Mesenchymal stem cell (in vitro differentiated cells and primary cell): ENCODE results near the gene LDLRAD3.

Experiments used
- DNase-seq: peaks from one replicate; pipeline ENCODE4 v3.0.0-alpha.2; 2013
- H2AFZ ChIP-seq: one replicate; pipeline ENCODE4 v1.6.1; 2013; ENCODE audit warnings: low read depth, mild to moderate bottlenecking, control low read depth, inconsistent platforms, low read length, moderate library complexity
- H2AK5ac ChIP-seq: 2 replicates; pipeline ENCODE4 v1.6.1; 2013; ENCODE audit warnings: low read length, moderate library complexity, mild to moderate bottlenecking, inconsistent platforms; ENCODE audit not compliant: severe bottlenecking
- H2BK120ac ChIP-seq: one replicate; pipeline ENCODE4 v1.6.1; 2013; ENCODE audit warnings: low read depth, mild to moderate bottlenecking, inconsistent platforms, low read length, moderate library complexity
- H2BK12ac ChIP-seq, 2 experiments: one replicate each; pipeline ENCODE4 v1.6.1; 2013; ENCODE audit warnings: inconsistent platforms in 2 of 2, low read length in 2 of 2, mild to moderate bottlenecking in 2 of 2, moderate library complexity in 2 of 2, control low read depth in 1 of 2
- H2BK15ac ChIP-seq: one replicate; pipeline ENCODE4 v1.6.1; 2013; ENCODE audit warnings: mild to moderate bottlenecking, low read depth, inconsistent platforms; ENCODE audit not compliant: poor library complexity, severe bottlenecking
- H2BK5ac ChIP-seq: 2 replicates; pipeline ENCODE4 v1.6.1; 2013; ENCODE audit warnings: low read depth, mild to moderate bottlenecking, low read length, control low read depth, inconsistent platforms; ENCODE audit not compliant: poor library complexity, severe bottlenecking
- H3K14ac ChIP-seq, 2 experiments: one replicate each; pipeline ENCODE4 v1.6.1; 2013; ENCODE audit warnings: inconsistent platforms in 2 of 2, low read length in 2 of 2, control low read depth in 1 of 2, mild to moderate bottlenecking in 1 of 2, moderate library complexity in 1 of 2
- H3K18ac ChIP-seq, 2 experiments: one replicate each; pipeline ENCODE4 v1.6.1; 2013; ENCODE audit warnings: inconsistent platforms in 2 of 2, low read length in 2 of 2, control low read depth in 1 of 2, low read depth in 1 of 2, mild to moderate bottlenecking in 1 of 2
- H3K23ac ChIP-seq, 2 experiments: one replicate each; pipeline ENCODE4 v1.6.1; 2013; ENCODE audit warnings: inconsistent platforms in 2 of 2, low read length in 2 of 2, mild to moderate bottlenecking in 2 of 2, moderate library complexity in 2 of 2, control low read depth in 1 of 2
- H3K27ac ChIP-seq: 2 replicates; pipeline ENCODE4 v1.5.1; 2013; ENCODE audit warnings: mild to moderate bottlenecking, moderate library complexity, low read length, control low read depth, inconsistent platforms; ENCODE audit not compliant: poor library complexity, severe bottlenecking
- H3K27me3 ChIP-seq, 2 experiments: 2 replicates each; pipeline versions ENCODE4 v1.6.1 to v1.7.0; 2013; ENCODE audit warnings: low read length in 2 of 2, mild to moderate bottlenecking in 2 of 2, moderate library complexity in 2 of 2, control low read depth in 1 of 2, inconsistent platforms in 1 of 2; ENCODE audit not compliant: control insufficient read depth in 1 of 2, insufficient read depth in 1 of 2
- H3K36me3 ChIP-seq, 2 experiments: 2 replicates each; pipeline versions ENCODE4 v1.6.1 to v1.7.0; 2013; ENCODE audit warnings: low read length in 2 of 2, control low read depth in 1 of 2, inconsistent platforms in 1 of 2, low read depth in 1 of 2, mild to moderate bottlenecking in 1 of 2; ENCODE audit not compliant: insufficient read depth in 2 of 2, control insufficient read depth in 1 of 2
- H3K4ac ChIP-seq, 2 experiments: one replicate each; pipeline ENCODE4 v1.6.1; 2013; ENCODE audit warnings: inconsistent platforms in 2 of 2, low read length in 2 of 2, mild to moderate bottlenecking in 2 of 2, moderate library complexity in 2 of 2, control low read depth in 1 of 2, low read depth in 1 of 2
- H3K4me1 ChIP-seq: 2 replicates; pipeline ENCODE4 v1.6.1; 2013; ENCODE audit warnings: low read depth, low read length, control low read depth; ENCODE audit not compliant: control insufficient read depth, insufficient read depth
- H3K4me2 ChIP-seq: 2 replicates; pipeline ENCODE4 v1.6.1; 2013; ENCODE audit warnings: low read length, mild to moderate bottlenecking, inconsistent platforms; ENCODE audit not compliant: poor library complexity, severe bottlenecking
- H3K4me3 ChIP-seq, 2 experiments: 2 replicates each; pipeline versions ENCODE4 v1.5.1 to v1.7.0; 2013; ENCODE audit warnings: low read length in 2 of 2, mild to moderate bottlenecking in 2 of 2, control low read depth in 1 of 2, low read depth in 1 of 2; ENCODE audit not compliant: insufficient read depth in 1 of 2
- H3K79me1 ChIP-seq: replicated peaks from 2 replicates; pipeline ENCODE4 v1.6.1; 2013; ENCODE audit warnings: mild to moderate bottlenecking, control low read depth, low read length, inconsistent platforms; ENCODE audit not compliant: poor library complexity, severe bottlenecking
- H3K9ac ChIP-seq: 2 replicates; pipeline ENCODE4 v1.7.0; 2013; ENCODE audit warnings: mild to moderate bottlenecking, low read length, moderate library complexity
- H3K9me3 ChIP-seq: 2 replicates; pipeline ENCODE4 v1.7.0; 2013; ENCODE audit warnings: mild to moderate bottlenecking, low read length; ENCODE audit not compliant: control insufficient read depth
- H4K8ac ChIP-seq: one replicate; pipeline ENCODE4 v1.6.1; 2013; ENCODE audit warnings: inconsistent platforms, mild to moderate bottlenecking, low read length, moderate library complexity
- H4K91ac ChIP-seq: one replicate; pipeline ENCODE4 v1.6.1; 2013; ENCODE audit warnings: mild to moderate bottlenecking, low read length, inconsistent platforms
- WGBS: methylation state at CpG from one replicate; pipeline ENCODE4 v1.1.7; 2013; ENCODE audit warnings: mixed read lengths; 5-methylcytosine and 5-hydroxymethylcytosine counted together

The LDLRAD3 gene

DNA sequence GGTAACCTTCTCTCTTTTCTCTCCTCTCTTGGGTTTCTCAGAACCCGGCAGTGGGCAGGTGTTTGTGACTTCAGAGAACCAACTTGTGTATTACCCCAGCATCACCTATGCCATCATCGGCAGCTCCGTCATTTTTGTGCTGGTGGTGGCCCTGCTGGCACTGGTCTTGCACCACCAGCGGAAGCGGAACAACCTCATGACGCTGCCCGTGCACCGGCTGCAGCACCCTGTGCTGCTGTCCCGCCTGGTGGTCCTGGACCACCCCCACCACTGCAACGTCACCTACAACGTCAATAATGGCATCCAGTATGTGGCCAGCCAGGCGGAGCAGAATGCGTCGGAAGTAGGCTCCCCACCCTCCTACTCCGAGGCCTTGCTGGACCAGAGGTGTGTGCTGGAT, 283.2 kb downstream of the LDLRAD3 start:
- Histone ChIP-seq H3K18ac (no peak overlapping the region), H2BK120ac (no peak overlapping the region), H3K79me1 (no peaks in the 10 kb centered on the region), H4K91ac (peak overlapping the region; percentile 74), H2AK5ac (no peak overlapping the region), H4K8ac (peak overlapping the region; percentile 19), H3K27ac (no peak overlapping the region), H2BK15ac (no peak overlapping the region), H3K9ac (no peak overlapping the region), H3K23ac (no peak overlapping the region), H3K9me3 (no peaks in the 10 kb centered on the region), H3K4me2 (no peak overlapping the region), H3K36me3 (peaks cover 5 to 12% of the 10 kb centered on the region in 2 experiments), H3K4ac (no peak overlapping the region), H3K27me3 (no peaks in the 10 kb centered on the region), H3K4me1 (peaks cover 4% of the 10 kb centered on the region), H2BK12ac (no peak overlapping the region), H2BK5ac (no peak overlapping the region), H2AFZ (no peak overlapping the region), H3K14ac (no peak overlapping the region), H3K4me3 (no peak overlapping the region)
- no peak for DNase-seq
- over 99% methylated on average over 15 of the region's 15 CpGs for WGBS

DNA sequence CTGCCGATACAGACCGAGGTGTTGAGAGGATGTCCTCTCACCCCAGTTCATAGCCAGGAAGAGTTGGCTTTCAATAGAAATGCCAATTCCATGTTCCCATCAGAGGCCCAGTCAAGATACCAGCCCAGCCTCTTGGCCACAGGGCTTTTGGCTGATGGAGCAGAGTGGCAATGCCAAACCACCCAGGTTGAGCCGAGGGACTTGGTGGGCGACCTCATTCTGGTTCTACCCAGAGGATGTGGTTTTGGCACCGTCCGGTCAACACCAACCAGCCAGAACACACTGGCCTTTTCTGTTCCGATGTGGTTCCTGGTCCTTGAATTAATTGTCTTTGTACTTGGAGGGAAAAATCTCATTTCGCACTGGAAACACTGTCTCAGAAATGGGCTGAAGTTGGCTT, 284.8 kb downstream of the LDLRAD3 start:
- H3K4me2 ChIP-seq: no peak overlapping the region
- no peak overlapping the region for H2BK12ac ChIP-seq
- H3K4ac ChIP-seq: no peak overlapping the region
- no peaks in the 10 kb centered on the region for H3K27me3 ChIP-seq
- WGBS: over 99% methylated on average over 7 of the region's 8 CpGs
- H3K9ac ChIP-seq: no peak overlapping the region
- H3K23ac ChIP-seq: no peak overlapping the region
- H3K18ac ChIP-seq: no peak overlapping the region
- no peak overlapping the region for H2BK120ac ChIP-seq
- H3K36me3 ChIP-seq: peaks cover 5 to 12% of the 10 kb centered on the region in 2 experiments
- no peak overlapping the region for H2BK15ac ChIP-seq
- no peak overlapping the region for H4K8ac ChIP-seq
- DNase-seq: no peak
- H3K4me3 ChIP-seq: no peak overlapping the region
- no peaks in the 10 kb centered on the region for H3K79me1 ChIP-seq
- no peak overlapping the region for H2BK5ac ChIP-seq
- H4K91ac ChIP-seq: no peak overlapping the region
- peaks cover 4% of the 10 kb centered on the region for H3K4me1 ChIP-seq
- no peak overlapping the region for H2AK5ac ChIP-seq
- H3K14ac ChIP-seq: no peak overlapping the region
- no peak overlapping the region for H2AFZ ChIP-seq
- no peaks in the 10 kb centered on the region for H3K9me3 ChIP-seq
- H3K27ac ChIP-seq: no peak overlapping the region

DNA sequence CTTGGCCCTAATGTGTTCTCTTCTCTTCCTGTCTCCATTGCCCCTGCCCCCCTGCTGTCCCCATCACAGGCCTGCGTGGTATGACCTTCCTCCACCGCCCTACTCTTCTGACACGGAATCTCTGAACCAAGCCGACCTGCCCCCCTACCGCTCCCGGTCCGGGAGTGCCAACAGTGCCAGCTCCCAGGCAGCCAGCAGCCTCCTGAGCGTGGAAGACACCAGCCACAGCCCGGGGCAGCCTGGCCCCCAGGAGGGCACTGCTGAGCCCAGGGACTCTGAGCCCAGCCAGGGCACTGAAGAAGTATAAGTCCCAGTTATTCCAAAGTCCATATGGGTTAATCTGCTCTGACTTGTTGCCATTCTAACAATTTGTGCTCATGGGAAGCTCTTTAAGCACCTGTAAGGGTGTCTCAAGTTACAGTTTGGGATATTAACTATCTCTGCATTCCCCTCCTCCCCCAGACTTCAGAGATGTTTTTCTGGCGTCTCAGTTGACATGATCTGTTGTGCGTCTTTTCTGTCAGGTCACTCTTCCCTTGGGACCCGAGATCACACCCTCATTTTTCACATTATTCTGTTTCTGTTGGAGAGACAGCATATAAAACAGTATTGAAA, 285.3 kb downstream of the LDLRAD3 start:
- no peak overlapping the region for H3K4ac ChIP-seq
- H3K36me3 ChIP-seq: peaks cover 5 to 12% of the 10 kb centered on the region in 2 experiments
- no peaks in the 10 kb centered on the region for H3K27me3 ChIP-seq
- no peak overlapping the region for H2BK15ac ChIP-seq
- H3K4me2 ChIP-seq: no peak overlapping the region
- DNase-seq: no peak
- H2AFZ ChIP-seq: no peak overlapping the region
- no peak overlapping the region for H3K14ac ChIP-seq
- no peak overlapping the region for H3K27ac ChIP-seq
- H3K79me1 ChIP-seq: no peaks in the 10 kb centered on the region
- H4K91ac ChIP-seq: no peak overlapping the region
- peaks cover 4% of the 10 kb centered on the region for H3K4me1 ChIP-seq
- no peak overlapping the region for H2BK12ac ChIP-seq
- no peak overlapping the region for H2AK5ac ChIP-seq
- H3K23ac ChIP-seq: no peak overlapping the region
- no peak overlapping the region for H4K8ac ChIP-seq
- 97% methylated on average over 9 of the region's 12 CpGs for WGBS
- no peak overlapping the region for H3K9ac ChIP-seq
- H3K9me3 ChIP-seq: no peaks in the 10 kb centered on the region
- H3K18ac ChIP-seq: no peak overlapping the region
- H2BK5ac ChIP-seq: no peak overlapping the region
- H3K4me3 ChIP-seq: no peak overlapping the region
- no peak overlapping the region for H2BK120ac ChIP-seq

DNA sequence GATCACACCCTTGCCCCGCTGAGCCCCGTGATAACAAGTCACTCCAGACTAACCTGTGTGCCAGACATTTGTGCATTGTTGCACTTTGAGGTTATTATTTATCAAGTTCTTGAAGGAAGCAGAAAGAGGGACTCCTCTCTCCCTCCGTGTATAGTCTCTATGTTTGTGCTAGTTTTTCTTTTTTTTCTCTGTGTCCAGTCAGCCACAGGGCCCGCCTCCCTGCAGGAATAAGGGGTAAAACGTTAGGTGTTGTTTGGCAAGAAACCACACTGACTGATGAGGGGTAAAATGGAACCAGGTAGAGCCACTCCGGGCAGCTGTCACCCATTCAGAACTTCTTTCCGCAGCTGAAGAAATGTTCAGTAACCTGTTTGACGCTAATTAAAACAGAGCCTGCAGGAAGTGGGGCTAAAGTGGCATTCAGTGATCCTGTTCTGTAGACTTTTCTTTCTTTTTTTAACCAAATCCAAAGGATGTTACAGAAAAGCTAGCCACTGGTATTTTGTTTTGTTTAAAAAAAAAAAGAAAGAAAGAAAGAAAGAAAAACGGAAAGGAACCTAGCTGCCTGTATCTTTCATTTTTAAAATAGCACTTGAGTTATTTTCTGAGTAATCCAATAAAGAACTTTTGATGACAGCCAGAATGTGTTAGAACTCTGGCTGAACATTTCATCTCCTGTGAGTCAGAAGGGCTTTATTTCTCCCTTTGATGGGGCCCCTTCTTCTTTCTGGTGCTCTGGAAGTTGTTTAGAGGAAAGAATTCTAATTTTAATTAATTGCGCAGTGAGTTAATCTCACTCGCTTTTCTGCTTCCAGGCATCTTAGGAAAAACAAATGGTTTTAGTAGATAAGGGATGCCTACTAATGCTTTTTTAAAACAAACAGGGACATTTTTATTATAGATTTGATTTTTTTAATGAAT, 287.2 kb downstream of the LDLRAD3 start:
- no peaks in the 10 kb centered on the region for H3K9me3 ChIP-seq
- H2AFZ ChIP-seq: no peak overlapping the region
- H3K4me2 ChIP-seq: no peak overlapping the region
- H2BK15ac ChIP-seq: no peak overlapping the region
- H4K91ac ChIP-seq: no peak overlapping the region
- H3K23ac ChIP-seq: no peak overlapping the region
- H2BK12ac ChIP-seq: no peak overlapping the region
- peak; percentile 83 for DNase-seq
- H3K4me1 ChIP-seq: peaks cover 6% of the 10 kb centered on the region
- H3K27ac ChIP-seq: no peak overlapping the region
- no peak overlapping the region for H3K18ac ChIP-seq
- H3K4me3 ChIP-seq: no peak overlapping the region
- H3K36me3 ChIP-seq: peaks cover 5 to 12% of the 10 kb centered on the region in 2 experiments
- peak overlapping the region; percentile 21 for H3K9ac ChIP-seq
- no peak overlapping the region for H2AK5ac ChIP-seq
- no peaks in the 10 kb centered on the region for H3K79me1 ChIP-seq
- no peak overlapping the region for H3K4ac ChIP-seq
- H3K14ac ChIP-seq: no peak overlapping the region
- H2BK120ac ChIP-seq: no peak overlapping the region
- no peaks in the 10 kb centered on the region for H3K27me3 ChIP-seq
- WGBS: 60% methylated on average over 8 of the region's 11 CpGs
- H2BK5ac ChIP-seq: no peak overlapping the region
- no peak overlapping the region for H4K8ac ChIP-seq
